Keratinocyte (primary cell): ENCODE measurements around the gene B9D1. TPM values are rescaled to one million over a fixed set of nuclear protein-coding genes. Genes with fewer than 3 reads are reported as not detected.

Source experiments
- DNase-seq: peaks from one replicate; pipeline ENCODE4 v3.0.0-alpha.2; 2011; ENCODE audit warnings: low read depth, missing footprints, low spot score
- FAIRE-seq: peaks from 2 replicates; lab custom pipeline; 2011; peaks lifted over from hg19 to GRCh38; lab: Jason Lieb, UNC
- H2AFZ ChIP-seq: 2 replicates; pipeline ENCODE4 v1.6.0; 2012; ENCODE audit warnings: low read length, control low read depth, inconsistent platforms; ENCODE audit not compliant: control insufficient read depth
- H3K27ac ChIP-seq: 2 replicates; pipeline ENCODE4 v1.5.1; 2011; ENCODE audit warnings: low read length; ENCODE audit not compliant: control insufficient read depth, insufficient read depth
- H3K27me3 ChIP-seq: 3 replicates; pipeline ENCODE4 v1.6.0; 2011; ENCODE audit warnings: low read length; ENCODE audit not compliant: control insufficient read depth, insufficient read depth; ENCODE audit errors: extremely low read depth
- H3K36me3 ChIP-seq, 2 experiments: 2 replicates in 1 of 2; 3 replicates in 1 of 2; pipeline ENCODE4 v1.5.1; 2011; ENCODE audit warnings: low read length in 2 of 2, mild to moderate bottlenecking in 1 of 2; ENCODE audit not compliant: control insufficient read depth in 2 of 2, insufficient read depth in 2 of 2; ENCODE audit errors: extremely low read depth in 1 of 2
- H3K4me1 ChIP-seq: 3 replicates; pipeline ENCODE4 v1.5.1; 2011; ENCODE audit warnings: low read length; ENCODE audit not compliant: control insufficient read depth, insufficient read depth; ENCODE audit errors: extremely low read depth
- H3K4me2 ChIP-seq: 3 replicates; pipeline ENCODE4 v1.6.0; 2011; ENCODE audit warnings: low read depth, low read length; ENCODE audit not compliant: control insufficient read depth, insufficient read depth; ENCODE audit errors: extremely low read depth
- H3K4me3 ChIP-seq, 3 experiments: fragments of 200-600 bp in 1 of 3; sonication (generic) in 1 of 3; 2 replicates in 2 of 3; 3 replicates in 1 of 3; pipeline ENCODE4 v1.5.1; 2011 to 2016; ENCODE audit warnings: low read length in 3 of 3, mild to moderate bottlenecking in 3 of 3, control low read depth in 2 of 3, inconsistent platforms in 1 of 3, low read depth in 1 of 3, mixed read lengths in 1 of 3, mixed run types in 1 of 3, moderate library complexity in 1 of 3; ENCODE audit not compliant: control insufficient read depth in 2 of 3, insufficient read depth in 2 of 3; ENCODE audit errors: extremely low read depth in 1 of 3
- H3K79me2 ChIP-seq: 2 replicates; pipeline ENCODE4 v1.6.0; 2012; ENCODE audit warnings: low read length; ENCODE audit not compliant: control insufficient read depth, insufficient read depth
- H3K9ac ChIP-seq: 3 replicates; pipeline ENCODE4 v1.6.0; 2011; ENCODE audit warnings: low read length; ENCODE audit not compliant: control insufficient read depth, insufficient read depth; ENCODE audit errors: extremely low read depth
- H3K9me1 ChIP-seq: 3 replicates; pipeline ENCODE4 v1.6.0; 2011; ENCODE audit warnings: low read length; ENCODE audit not compliant: control insufficient read depth, insufficient read depth; ENCODE audit errors: extremely low read depth
- H3K9me3 ChIP-seq: 2 replicates; pipeline ENCODE4 v1.5.1; 2012; ENCODE audit warnings: low read depth, low read length; ENCODE audit not compliant: control insufficient read depth
- H4K20me1 ChIP-seq: 3 replicates; pipeline ENCODE4 v1.6.0; 2011; ENCODE audit warnings: low read length; ENCODE audit not compliant: control insufficient read depth, insufficient read depth; ENCODE audit errors: extremely low read depth
- EZH2 ChIP-seq: IDR thresholded peaks from one replicate; pipeline ENCODE4 v1.6.1; 2012; ENCODE audit warnings: inconsistent platforms, mild to moderate bottlenecking, low read length, moderate library complexity
- dilution Hi-C: fragments of 300-500 bp; cut with MboI; formaldehyde crosslinking; loops from one replicate; pipeline ENCODE4 v1.7.0; 2020; ENCODE audit warnings: low sequenced_read_pairs; ENCODE audit not compliant: extremely low pct_ligation_motif_present
- polyA plus RNA-seq, 5 experiments: library from polyadenylated mRNA; depleted of rRNA in 3 of 5; stranded (reverse) in 3 of 5; stranded (forward) in 1 of 5; unstranded in 1 of 5; fragments of >200 nt; gene quantifications; 1 replicate in 1 of 5; 2 replicates in 3 of 5; 3 replicates in 1 of 5; pipeline versions ENCODE4 v1.2.1 to v1.2.3, GENCODE V29; 2011 to 2012; ENCODE audit warnings: missing spikeins in 2 of 5, low read depth in 1 of 5, low replicate concordance in 1 of 5
- TF ChIP-seq, protein P1 (sequence below), 3 experiments: IDR thresholded peaks in 1 of 3; conservative IDR thresholded peaks in 1 of 3; optimal IDR thresholded peaks in 1 of 3; 2 replicates in 2 of 3; 3 replicates in 1 of 3; pipeline versions ENCODE3 to v1.5.1; 2011; ENCODE audit warnings: low read length in 3 of 3, mild to moderate bottlenecking in 3 of 3, moderate library complexity in 2 of 3, control low read depth in 1 of 3, inconsistent platforms in 1 of 3; ENCODE audit not compliant: insufficient read depth in 2 of 3; ENCODE audit errors: extremely low read depth in 1 of 3

The B9D1 gene
- polyA plus RNA-seq, 1 donor (not counting 4 experiments of a cell fraction or from before 2014, with no cell fraction given) = 30.3 TPM

DNA sequence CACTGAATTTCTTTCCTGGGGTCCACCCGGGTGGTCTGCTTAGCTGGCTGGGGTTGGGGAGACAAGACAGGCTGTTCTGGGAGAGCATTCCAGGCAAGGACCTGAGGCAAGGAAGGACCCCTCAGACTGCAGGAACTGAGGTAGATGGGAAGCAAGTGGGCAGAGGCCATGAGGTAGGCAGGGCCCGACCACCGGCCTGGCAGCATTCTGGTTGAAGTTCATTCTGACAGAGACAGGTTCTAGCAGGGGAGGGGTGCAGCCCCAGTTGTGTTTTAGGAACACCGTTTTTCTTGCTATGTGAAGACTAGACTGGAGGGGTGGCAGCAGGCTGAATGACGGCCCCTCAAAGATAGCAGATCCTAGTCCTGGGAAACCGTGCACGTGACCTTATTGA lies 17.5 kb downstream of the B9D1 start:
- no peak overlapping the region for H3K9ac ChIP-seq
- FAIRE-seq (no peak), DNase-seq (no peak)
- no peak overlapping the region for H3K4me3 ChIP-seq
- H3K4me2 ChIP-seq = no peak overlapping the region
- peaks cover 26% of the 10 kb centered on the region for H3K4me1 ChIP-seq
- no peaks in the 10 kb centered on the region for H3K36me3 ChIP-seq
- no peaks in the 10 kb centered on the region for H3K9me1 ChIP-seq
- H3K79me2 ChIP-seq = no peaks in the 10 kb centered on the region
- H4K20me1 ChIP-seq = no peaks in the 10 kb centered on the region
- dilution Hi-C loops = no loop called here
- H3K9me3 ChIP-seq = no peaks in the 10 kb centered on the region
- no peaks in the 10 kb centered on the region for H3K27me3 ChIP-seq
- no peak overlapping the region for H3K27ac ChIP-seq
- H2AFZ ChIP-seq = no peak overlapping the region
- TF ChIP-seq, protein P1, sequence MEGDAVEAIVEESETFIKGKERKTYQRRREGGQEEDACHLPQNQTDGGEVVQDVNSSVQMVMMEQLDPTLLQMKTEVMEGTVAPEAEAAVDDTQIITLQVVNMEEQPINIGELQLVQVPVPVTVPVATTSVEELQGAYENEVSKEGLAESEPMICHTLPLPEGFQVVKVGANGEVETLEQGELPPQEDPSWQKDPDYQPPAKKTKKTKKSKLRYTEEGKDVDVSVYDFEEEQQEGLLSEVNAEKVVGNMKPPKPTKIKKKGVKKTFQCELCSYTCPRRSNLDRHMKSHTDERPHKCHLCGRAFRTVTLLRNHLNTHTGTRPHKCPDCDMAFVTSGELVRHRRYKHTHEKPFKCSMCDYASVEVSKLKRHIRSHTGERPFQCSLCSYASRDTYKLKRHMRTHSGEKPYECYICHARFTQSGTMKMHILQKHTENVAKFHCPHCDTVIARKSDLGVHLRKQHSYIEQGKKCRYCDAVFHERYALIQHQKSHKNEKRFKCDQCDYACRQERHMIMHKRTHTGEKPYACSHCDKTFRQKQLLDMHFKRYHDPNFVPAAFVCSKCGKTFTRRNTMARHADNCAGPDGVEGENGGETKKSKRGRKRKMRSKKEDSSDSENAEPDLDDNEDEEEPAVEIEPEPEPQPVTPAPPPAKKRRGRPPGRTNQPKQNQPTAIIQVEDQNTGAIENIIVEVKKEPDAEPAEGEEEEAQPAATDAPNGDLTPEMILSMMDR (optimal IDR thresholded peaks at IDR 0.05 in 1 of 3, IDR thresholded peaks at IDR 0.05 in 1 of 3, conservative IDR thresholded peaks at IDR 0.05 in 1 of 3; ENCODE audit: extremely low read depth in 1 of 3, insufficient read depth in 2 of 3, low read length in 3 of 3) = no peak
- no peak for TF ChIP-seq EZH2

DNA sequence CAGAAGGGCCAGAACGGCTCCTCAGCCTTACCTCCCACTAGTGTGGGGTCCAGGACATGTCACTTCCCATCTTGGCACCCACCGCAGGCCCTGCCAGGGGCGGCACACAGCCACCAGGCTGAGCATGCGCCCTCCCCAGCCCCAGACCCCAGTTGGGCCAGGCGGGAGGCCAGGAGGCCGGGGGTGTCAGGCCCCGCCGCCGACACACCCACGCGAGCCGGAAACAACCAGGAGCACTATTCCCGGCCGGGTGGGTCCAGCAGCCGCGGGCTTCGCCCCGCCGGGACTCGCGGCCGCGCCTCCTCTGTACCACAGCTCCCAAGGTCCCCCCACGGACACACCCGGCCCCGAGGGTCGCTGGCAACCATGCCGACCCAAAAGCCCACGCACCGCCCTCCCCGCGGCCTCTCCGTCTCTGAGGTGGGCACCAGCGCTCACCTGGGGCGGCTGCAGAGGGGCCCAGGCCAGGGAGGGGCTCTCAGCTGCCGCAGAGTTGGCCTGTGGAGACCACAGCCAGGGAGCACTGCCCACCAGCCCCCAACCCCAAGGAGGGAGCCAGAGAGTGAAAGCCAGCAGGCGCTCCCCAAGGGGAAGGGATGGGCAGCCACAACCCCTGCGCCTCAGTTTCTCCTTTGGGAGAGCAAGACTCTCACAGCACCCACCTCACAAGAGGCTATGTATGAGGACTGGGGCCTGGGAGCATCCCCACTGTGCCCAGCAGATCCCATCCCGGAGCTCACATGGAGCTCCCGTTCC lies 18.0 kb downstream of the B9D1 start:
- Histone ChIP-seq H3K4me2 (no peak overlapping the region), H3K27ac (no peak overlapping the region), H3K9ac (no peak overlapping the region), H2AFZ (no peak overlapping the region), H3K9me1 (no peaks in the 10 kb centered on the region), H4K20me1 (no peaks in the 10 kb centered on the region), H3K4me3 (no peak overlapping the region), H3K27me3 (no peaks in the 10 kb centered on the region), H3K36me3 (no peaks in the 10 kb centered on the region), H3K9me3 (no peaks in the 10 kb centered on the region), H3K4me1 (peaks cover 26% of the 10 kb centered on the region), H3K79me2 (no peaks in the 10 kb centered on the region)
- FAIRE-seq (no peak), DNase-seq (no peak)
- no peak for TF ChIP-seq EZH2
- TF ChIP-seq, protein P1 (optimal IDR thresholded peaks at IDR 0.05 in 1 of 3, IDR thresholded peaks at IDR 0.05 in 1 of 3, conservative IDR thresholded peaks at IDR 0.05 in 1 of 3; ENCODE audit: extremely low read depth in 1 of 3, insufficient read depth in 2 of 3, low read length in 3 of 3) = no peak
- dilution Hi-C loops = no loop called here
